ENCODE data around the gene PROB1.
"Not testable (repeated sequence)": the region's sequence is repeated elsewhere in the genome, so short reads cannot be mapped to it uniquely, and the experiment has no call there.

The PROB1 gene

GRCh38 chr5:139394654-139395566 lies at the start of gene PROB1:
TSS of gene PROB1 (minus strand) at chr5:139395104. CDS start at chr5:139395081, 23 bp downstream.
- no peak for TF ChIP-seq CTCF (IDR thresholded peaks at IDR 0.05; ENCODE audit: low read depth, low read length)
- no peak for DNase-seq (ENCODE audit: low read depth in 2 of 2)
- peak within 1 kb of the TSS; percentile 29 to 41 for H3K4me3 ChIP-seq (replicated peaks in 1 of 2; ENCODE audit: low read depth in 2 of 2, low read length in 2 of 2)

DNA sequence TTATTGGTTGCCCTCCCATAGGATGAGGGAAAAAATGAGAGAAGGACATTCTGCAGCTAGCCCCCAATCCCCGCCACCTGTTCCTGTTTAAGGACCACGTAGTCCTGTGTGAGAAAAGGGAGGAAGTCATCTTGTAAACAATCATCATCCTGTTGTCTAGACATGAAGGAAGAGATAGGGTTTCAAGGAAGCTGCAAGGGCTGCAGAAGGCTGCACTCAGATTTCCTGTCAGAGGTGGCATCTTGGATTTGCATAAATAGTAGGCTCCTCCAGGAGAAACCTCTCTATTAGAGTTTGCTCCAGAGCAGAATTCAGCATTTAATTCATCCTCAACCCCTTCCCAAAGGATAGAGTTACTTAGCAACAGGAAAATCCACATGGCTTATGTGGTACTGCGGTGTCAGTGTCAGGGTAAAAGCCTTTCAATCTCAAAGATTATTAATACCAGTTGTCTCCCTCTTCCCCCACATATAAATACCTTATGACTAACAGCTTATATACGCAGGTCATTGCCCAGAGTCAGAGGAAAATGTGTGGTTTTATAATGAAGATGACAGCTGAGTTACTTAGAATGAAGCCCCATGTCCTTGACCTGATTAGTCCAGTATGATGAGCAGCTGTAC lies 49.0 kb upstream of the PROB1 start:
- DNase-seq (ENCODE audit: low read depth in 2 of 2): peak; percentile 51 to 68
- no peak for TF ChIP-seq CTCF (IDR thresholded peaks at IDR 0.05; ENCODE audit: low read depth, low read length)
- H3K4me3 ChIP-seq (replicated peaks in 1 of 2; ENCODE audit: low read depth in 2 of 2, low read length in 2 of 2): no peak overlapping the region

DNA sequence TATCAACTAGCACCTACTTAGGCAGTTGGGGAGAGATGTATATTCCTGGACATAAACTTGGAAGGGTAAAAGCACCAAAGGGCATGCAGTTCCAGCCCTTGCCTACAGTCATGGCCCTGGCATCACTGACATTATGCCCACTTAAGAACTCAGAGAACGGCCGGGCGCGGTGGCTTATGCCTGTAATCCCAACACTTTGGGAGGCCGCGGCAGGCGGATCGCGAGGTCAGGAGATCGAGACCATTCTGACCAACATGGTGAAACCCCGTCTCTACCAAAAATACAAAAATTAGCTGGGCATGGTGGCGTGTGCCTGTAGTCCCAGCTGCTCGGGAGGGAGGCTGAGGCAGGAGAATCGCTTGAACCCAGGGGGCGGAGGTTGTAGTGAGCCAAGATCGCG lies 45.5 kb upstream of the PROB1 start:
- H3K4me3 ChIP-seq (replicated peaks in 1 of 2; ENCODE audit: low read depth in 2 of 2, low read length in 2 of 2); DNase-seq (ENCODE audit: low read depth in 2 of 2): not testable (repeated sequence)

- peak within 1 kb of the TSS; percentile 93 to 95 for H3K4me3 ChIP-seq (replicated peaks in 1 of 2; ENCODE audit: low read depth in 2 of 2, low read length in 2 of 2)
- peak; percentile 89 to 95 for DNase-seq (ENCODE audit: low read depth in 2 of 2)
- TF ChIP-seq CTCF (IDR thresholded peaks at IDR 0.05; ENCODE audit: low read depth, low read length): no peak
These were observed 44.4 kb upstream of the PROB1 start, which contains the start of gene DNAJC18 for GRCh38 chr5:139439013-139439903. TSS of gene DNAJC18 (minus strand) at chr5:139439525. CDS start at chr5:139439445, 80 bp downstream.

DNA sequence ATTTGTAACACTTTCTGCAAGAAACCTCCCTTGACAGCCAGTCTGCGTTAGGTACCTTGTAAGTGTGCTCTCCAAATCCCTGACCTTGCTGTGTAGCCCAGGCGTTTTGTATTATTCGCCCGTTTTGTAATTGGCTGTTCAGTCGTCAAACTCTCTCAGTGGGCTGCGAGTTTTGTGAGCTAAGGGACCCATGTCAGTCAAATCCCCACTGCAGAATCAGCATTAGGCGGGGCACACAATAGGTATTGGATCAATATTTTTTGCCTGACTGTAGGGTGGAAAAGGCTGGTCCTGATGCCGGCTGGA lies 43.8 kb upstream of the PROB1 start:
- DNase-seq (ENCODE audit: low read depth in 2 of 2): no peak
- no peak for TF ChIP-seq CTCF (IDR thresholded peaks at IDR 0.05; ENCODE audit: low read depth, low read length)
- H3K4me3 ChIP-seq (replicated peaks in 1 of 2; ENCODE audit: low read depth in 2 of 2, low read length in 2 of 2): peak overlapping the region; percentile 93 to 95

GRCh38 chr5:139435676-139436075 lies 40.8 kb upstream of the PROB1 start:
- no peak for DNase-seq (ENCODE audit: low read depth in 2 of 2)
- H3K4me3 ChIP-seq (replicated peaks in 1 of 2; ENCODE audit: low read depth in 2 of 2, low read length in 2 of 2): no peak overlapping the region

More at GRCh38 chr5:139435676-139436075, 40.8 kb upstream of the PROB1 start:
- no peak for TF ChIP-seq CTCF (IDR thresholded peaks at IDR 0.05; ENCODE audit: low read depth, low read length)

All from cardiac fibroblast (primary cell).